ENCODE measurements around the gene CARNS1.

CARNS1 gene

DNA sequence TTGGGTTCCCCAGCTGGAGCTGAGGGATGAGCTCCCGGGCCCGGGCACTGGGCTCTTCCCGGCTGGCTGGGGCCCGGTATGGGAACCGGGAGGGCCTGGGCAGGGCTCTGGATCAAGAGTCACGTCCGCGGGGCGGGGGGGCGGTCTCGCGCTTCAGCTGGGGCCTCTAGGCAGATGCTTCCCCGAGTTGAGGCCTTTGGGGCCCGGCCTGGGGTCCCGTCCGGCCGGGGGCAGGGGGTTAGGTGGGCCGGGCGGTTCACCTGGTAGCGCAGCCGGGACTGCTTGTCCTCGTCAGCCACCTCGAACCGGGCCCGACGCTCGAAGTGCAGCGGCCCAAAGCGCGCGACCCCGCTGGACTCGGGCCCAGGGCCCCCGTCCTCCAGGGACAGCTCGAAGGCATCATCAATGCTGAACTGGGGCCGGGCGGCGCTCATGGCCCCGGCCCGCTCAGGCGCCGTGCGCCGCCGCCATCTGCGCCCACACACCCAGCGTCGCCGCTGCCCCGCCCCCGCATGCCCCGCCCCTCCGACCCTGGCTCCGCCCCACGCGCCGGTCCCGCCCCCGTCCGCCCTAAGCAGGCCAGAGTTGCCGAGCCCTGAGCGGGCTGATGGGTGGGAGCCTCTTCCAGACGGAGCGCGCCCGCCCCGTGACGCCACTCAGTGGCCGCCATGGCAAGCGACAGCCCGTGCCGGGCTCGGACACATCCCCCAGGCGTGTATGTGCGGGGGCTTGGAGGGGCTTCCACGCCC lies 53.5 kb downstream of the CARNS1 start, which contains the start of gene TMEM134:
Gene TMEM134, minus strand, starts transcription at position 493 of the 749 bp plus-strand sequence. Its CDS starts 59 bp downstream, at position 434.
- DNase-seq, result peak; percentile 97

DNA sequence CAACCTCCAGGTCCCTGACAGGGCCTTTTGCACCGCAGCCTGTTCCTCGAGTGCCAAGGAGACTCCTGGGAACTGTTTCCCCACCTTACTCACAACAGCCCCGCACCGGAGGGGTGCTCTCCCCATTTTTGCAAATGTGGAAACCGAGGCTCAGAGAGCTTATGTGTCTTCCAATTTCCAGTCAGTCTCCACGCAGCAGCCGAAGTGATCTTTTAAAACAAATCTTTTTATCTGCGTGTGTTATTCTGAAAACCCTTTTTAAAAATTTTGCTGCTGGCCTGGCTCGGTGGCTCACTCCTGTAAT lies 54.0 kb downstream of the CARNS1 start:
- no peak for DNase-seq

DNA sequence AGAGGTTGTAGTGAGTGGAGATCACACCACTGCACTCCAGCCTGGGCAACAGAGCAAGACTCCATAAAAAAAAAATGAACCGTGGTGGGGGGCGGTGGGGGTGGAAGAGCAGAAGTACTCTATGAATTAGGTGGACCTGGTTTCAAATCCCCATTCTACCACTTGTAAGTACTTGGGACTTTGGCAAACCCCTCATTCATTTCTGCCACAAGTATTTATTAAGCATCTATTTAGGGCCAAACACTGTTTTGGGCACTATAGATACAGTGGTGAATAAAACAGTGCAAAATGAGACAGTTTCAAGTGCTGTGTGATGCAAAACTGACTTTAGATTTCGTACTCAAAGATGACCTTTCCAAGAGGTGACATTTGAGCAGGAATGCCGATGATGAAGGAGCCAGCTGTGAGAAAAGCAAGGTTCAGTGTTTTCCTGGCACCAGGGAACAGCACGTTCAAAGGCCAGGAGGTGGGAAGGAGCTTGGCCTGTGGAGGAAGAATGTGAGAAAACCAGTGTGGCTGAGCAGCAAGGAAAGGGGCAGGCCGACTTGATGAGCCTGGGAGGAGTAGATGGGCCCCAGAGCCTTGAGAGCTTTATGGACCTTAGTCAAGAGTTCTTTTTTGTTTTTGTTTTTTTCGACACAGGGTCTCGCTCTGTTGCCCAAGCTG lies 55.0 kb downstream of the CARNS1 start:
- no peak for DNase-seq

DNA sequence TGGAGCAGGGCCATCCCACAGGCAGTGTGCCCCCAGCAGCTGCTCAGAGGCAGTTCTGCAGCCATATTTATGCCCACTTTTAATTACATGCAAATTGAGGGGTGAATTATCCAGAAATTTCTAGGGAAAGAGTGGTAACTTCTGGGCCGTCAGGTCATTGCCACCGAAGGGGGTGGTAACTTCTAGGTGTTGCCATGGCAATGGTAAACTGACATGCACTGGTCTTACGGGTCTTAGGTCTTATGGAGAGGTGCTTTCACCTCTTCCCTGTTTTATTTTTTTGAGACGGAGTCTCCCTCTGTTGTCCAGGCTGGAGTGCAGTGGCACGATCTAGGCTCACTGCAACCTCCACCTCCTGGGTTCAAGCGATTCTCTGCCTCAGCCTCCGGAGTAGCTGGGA lies 57.4 kb downstream of the CARNS1 start:
- no peak for DNase-seq
